Colonic mucosa (tissue), 4 donors: Measurements from ENCODE around the gene AHDC1. TPM values are rescaled to one million over a fixed set of nuclear protein-coding genes. Genes with fewer than 3 reads are reported as not detected.

Source experiments
- DNase-seq: peaks from one replicate; pipeline ENCODE4 v3.0.0-alpha.2; 2020
- H3K27ac ChIP-seq: fragments of 200-600 bp; one replicate; pipeline ENCODE4 v1.8.0; 2021
- H3K27me3 ChIP-seq: fragments of 200-600 bp; one replicate; pipeline ENCODE4 v1.8.0; 2021
- H3K36me3 ChIP-seq: fragments of 200-600 bp; one replicate; pipeline ENCODE4 v1.8.0; 2021
- H3K4me1 ChIP-seq: fragments of 200-600 bp; one replicate; pipeline ENCODE4 v1.8.0; 2021; ENCODE audit warnings: mild to moderate bottlenecking
- H3K4me3 ChIP-seq: fragments of 200-600 bp; one replicate; pipeline ENCODE4 v1.8.0; 2021
- H3K9ac ChIP-seq, 2 donors: one replicate each; pipeline ENCODE4 v1.7.0; 2013; ENCODE audit warnings: control low read depth in 2 of 2, low read depth in 2 of 2, low read length in 2 of 2
- H3K9me3 ChIP-seq: fragments of 200-600 bp; one replicate; pipeline ENCODE4 v1.8.0; 2021
- CTCF ChIP-seq: fragments of 200-600 bp; IDR thresholded peaks from one replicate; pipeline ENCODE4 v1.8.0; 2022; ENCODE audit warnings: antibody characterized with exemption, mild to moderate bottlenecking
- intact Hi-C: fragments of 100-400 bp; cut with DNase I; formaldehyde crosslinking; loops from one replicate; pipeline ENCODE4 v1.14.1; 2022
- total RNA-seq, 2 donors: library from RNA; stranded (reverse); fragmentation: NEBNext Ultra II Directional in 1 of 2; extraction: Animal tissue kit (Norgen Biotek cat#: 25700) in 1 of 2; gene quantifications; one replicate each; pipeline ENCODE4 v1.2.1, GENCODE V29; 2021
- donor health status: healthy.
- donor health status: DM: no; HTN: no; CAD: no.
- donor health status: DM: no; HTN: no; CAD: no.

AHDC1 gene
- total RNA-seq, 2 donors from 2014 or later = 18.4 to 26.8 TPM

GRCh38 chr1:27572679-27573426 is 31.1 kb downstream of the AHDC1 start:
- Histone ChIP-seq H3K36me3 (no peaks in the 10 kb centered on the region), H3K9ac (peak overlapping the region; percentile 34 to 37), H3K4me1 (peaks cover 16% of the 10 kb centered on the region), H3K27me3 (no peaks in the 10 kb centered on the region), H3K9me3 (no peaks in the 10 kb centered on the region), H3K4me3 (no peak overlapping the region), H3K27ac (no peak overlapping the region)
- DNase-seq = no peak
- no peak for TF ChIP-seq CTCF
- intact Hi-C loops = no loop called here

DNA sequence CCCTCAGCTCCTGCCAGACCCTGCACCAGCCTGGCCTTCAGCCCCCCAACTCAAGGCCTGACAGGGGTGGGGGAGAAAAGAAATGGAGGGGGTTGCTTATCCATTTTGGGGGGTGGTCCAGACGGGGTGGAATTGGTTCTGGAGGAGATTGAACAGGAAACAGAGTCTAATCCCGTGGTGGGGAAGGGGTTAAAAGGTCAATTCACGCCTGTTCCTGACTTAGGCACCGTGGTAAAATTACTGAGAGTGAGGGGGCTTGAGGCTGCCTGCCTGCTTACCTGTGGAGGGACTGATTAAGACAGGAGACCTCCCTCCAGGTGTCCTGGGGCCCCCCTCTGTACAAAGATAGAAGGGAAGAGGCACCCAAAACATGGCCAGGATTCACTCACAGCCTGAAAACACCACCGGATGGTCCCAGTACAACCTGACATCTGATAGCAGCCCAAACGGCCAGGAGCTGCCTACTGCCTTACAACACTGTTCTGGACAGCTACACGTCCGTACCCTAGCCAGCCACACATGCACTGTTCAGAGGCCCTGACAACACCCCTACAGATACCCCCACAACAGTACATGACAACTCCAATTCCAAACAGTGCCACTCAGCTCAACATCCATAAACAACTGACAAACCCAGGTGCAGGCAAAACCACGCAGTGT is 31.8 kb downstream of the AHDC1 start:
- no peaks in the 10 kb centered on the region for H3K9me3 ChIP-seq
- intact Hi-C loops = no loop called here
- H3K9ac ChIP-seq = peak overlapping the region; percentile 37 to 43
- no peak for DNase-seq
- no peak overlapping the region for H3K27ac ChIP-seq
- H3K4me1 ChIP-seq = peaks cover 20% of the 10 kb centered on the region
- H3K4me3 ChIP-seq = no peak overlapping the region
- H3K36me3 ChIP-seq = no peaks in the 10 kb centered on the region
- TF ChIP-seq CTCF = no peak
- H3K27me3 ChIP-seq = no peaks in the 10 kb centered on the region

DNA sequence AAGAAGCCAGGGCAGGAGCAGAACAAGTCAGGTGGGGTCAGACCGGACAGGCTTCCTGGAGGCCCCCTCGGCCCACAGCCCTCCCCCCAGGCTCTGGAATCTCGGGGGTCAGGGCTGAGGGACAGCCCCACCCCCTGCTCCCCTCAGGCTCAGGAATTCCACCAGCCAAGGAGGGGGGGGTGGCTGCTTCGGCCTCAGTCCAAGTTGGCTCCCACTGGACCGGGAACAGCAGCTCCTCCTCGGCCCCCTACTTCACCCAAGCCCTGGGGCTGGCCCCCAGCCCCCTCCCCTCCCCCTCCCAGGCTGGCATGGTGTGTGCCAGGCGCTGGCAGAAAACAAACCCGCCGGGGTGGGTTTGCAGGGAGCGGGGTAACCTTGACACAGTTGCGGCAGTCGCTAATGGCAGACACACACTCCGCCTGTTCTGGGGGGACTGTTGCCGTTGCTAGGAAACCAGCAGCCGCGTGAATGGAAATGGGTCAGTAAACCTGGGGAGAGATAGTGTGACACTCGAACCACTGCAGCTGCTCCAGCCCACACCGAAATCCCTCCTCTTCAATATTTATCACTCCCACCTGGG is 32.4 kb downstream of the AHDC1 start:
- H3K27ac ChIP-seq = peak overlapping the region; percentile 12
- H3K9ac ChIP-seq = peak overlapping the region in 1 of 2 donors; percentile 43
- intact Hi-C loops = no loop called here
- DNase-seq = no peak
- no peaks in the 10 kb centered on the region for H3K9me3 ChIP-seq
- no peaks in the 10 kb centered on the region for H3K27me3 ChIP-seq
- H3K36me3 ChIP-seq = no peaks in the 10 kb centered on the region
- H3K4me1 ChIP-seq = peaks cover 20% of the 10 kb centered on the region
- TF ChIP-seq CTCF = no peak
- no peak overlapping the region for H3K4me3 ChIP-seq

GRCh38 chr1:27570784-27571183 is 33.2 kb downstream of the AHDC1 start:
- Histone ChIP-seq H3K27me3 (no peaks in the 10 kb centered on the region), H3K27ac (no peak overlapping the region), H3K4me3 (no peak overlapping the region), H3K4me1 (peaks cover 21% of the 10 kb centered on the region), H3K36me3 (no peaks in the 10 kb centered on the region), H3K9me3 (no peaks in the 10 kb centered on the region), H3K9ac (no peak overlapping the region)
- DNase-seq = no peak
- intact Hi-C loops = no loop called here
- TF ChIP-seq CTCF = no peak

DNA sequence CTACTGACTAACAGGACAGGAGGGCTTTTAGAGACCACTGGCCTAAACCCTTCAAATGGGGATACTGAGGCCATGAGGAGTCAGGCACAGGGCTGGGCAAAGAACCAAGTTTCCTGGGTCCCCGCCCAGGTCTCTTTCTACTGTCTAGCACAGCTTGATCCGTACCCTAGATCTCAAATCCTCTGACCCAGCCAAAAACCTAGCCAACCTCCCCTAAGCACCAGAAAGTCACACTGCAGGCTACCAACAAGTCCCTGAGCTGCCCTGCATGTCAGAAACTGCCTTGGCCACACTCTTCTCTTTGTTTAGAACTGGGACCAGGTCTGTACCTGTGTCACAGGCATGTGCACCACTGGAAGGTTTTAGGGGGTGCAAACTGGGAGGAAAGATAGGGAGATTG is 33.6 kb downstream of the AHDC1 start:
- Histone ChIP-seq H3K9me3 (no peaks in the 10 kb centered on the region), H3K36me3 (no peaks in the 10 kb centered on the region), H3K4me3 (no peak overlapping the region), H3K27me3 (no peaks in the 10 kb centered on the region), H3K4me1 (peaks cover 24% of the 10 kb centered on the region), H3K27ac (no peak overlapping the region), H3K9ac (no peak overlapping the region)
- TF ChIP-seq CTCF = no peak
- DNase-seq = no peak
- intact Hi-C loops = no loop called here
